Activated effector memory CD4-positive, alpha-beta T cell treated with anti-CD3 and anti-CD28 coated beads, Interleukin-2, amount 50 U/mL, for 16 hours (primary cell): ENCODE data around the gene RGS6.

Source experiments
- DNase-seq: peaks from one replicate; pipeline ENCODE4 v3.0.0-alpha.2; 2020

The RGS6 gene

GRCh38 chr14:72599579-72600470 lies 667.6 kb downstream of the RGS6 start:
- no peak for DNase-seq

GRCh38 chr14:72600551-72601330 lies 668.5 kb downstream of the RGS6 start:
- no peak for DNase-seq

- DNase-seq, result no peak
These were observed 671.4 kb downstream of the RGS6 start for GRCh38 chr14:72603639-72604038.

GRCh38 chr14:72604133-72604532 lies 671.9 kb downstream of the RGS6 start:
- DNase-seq, result no peak

GRCh38 chr14:72605096-72605920 lies 673.1 kb downstream of the RGS6 start:
- DNase-seq, result peak; percentile 42

- no peak for DNase-seq
These were observed 673.6 kb downstream of the RGS6 start for GRCh38 chr14:72605921-72606220.

GRCh38 chr14:72606879-72607278 lies 674.6 kb downstream of the RGS6 start:
- DNase-seq, result no peak

GRCh38 chr14:72607386-72608130 lies 675.3 kb downstream of the RGS6 start:
- DNase-seq, result no peak

- DNase-seq, result no peak
These were observed 676.4 kb downstream of the RGS6 start for GRCh38 chr14:72608391-72609204.

- no peak for DNase-seq
These were observed 677.1 kb downstream of the RGS6 start for GRCh38 chr14:72609205-72609916.

- DNase-seq, result no peak
These were observed 678.0 kb downstream of the RGS6 start for GRCh38 chr14:72610096-72610830.

GRCh38 chr14:72610831-72611200 lies 678.6 kb downstream of the RGS6 start:
- no peak for DNase-seq

- no peak for DNase-seq
These were observed 679.3 kb downstream of the RGS6 start for GRCh38 chr14:72611506-72611905.

- DNase-seq, result no peak
These were observed 679.8 kb downstream of the RGS6 start for GRCh38 chr14:72612041-72612440.

GRCh38 chr14:72613231-72613974 lies 681.2 kb downstream of the RGS6 start:
- DNase-seq, result no peak

GRCh38 chr14:72613975-72614319 lies 681.7 kb downstream of the RGS6 start:
- no peak for DNase-seq

GRCh38 chr14:72614365-72614764 lies 682.1 kb downstream of the RGS6 start:
- DNase-seq, result no peak

GRCh38 chr14:72614891-72615415 lies 682.7 kb downstream of the RGS6 start:
- no peak for DNase-seq

- DNase-seq, result no peak
These were observed 683.4 kb downstream of the RGS6 start for GRCh38 chr14:72615451-72616121.
